Astrocyte (in vitro differentiated cells and primary cell): ENCODE results near the gene LGALS3BP.

Source experiments
- EZH2 ChIP-seq: IDR thresholded peaks from 2 replicates; pipeline ENCODE4 v1.6.1; 2012; ENCODE audit warnings: mild to moderate bottlenecking, low read length, inconsistent platforms; ENCODE audit not compliant: insufficient read depth
- TF ChIP-seq, protein P1 (sequence below): IDR thresholded peaks from 2 replicates; pipeline ENCODE4 v1.5.1; 2011; ENCODE audit warnings: low read depth, mild to moderate bottlenecking, inconsistent platforms, low read length, moderate library complexity; ENCODE audit not compliant: insufficient read depth

GRCh38 chr17:78993241-78993956, 13.7 kb upstream of the LGALS3BP start:
- TF ChIP-seq, protein P1, sequence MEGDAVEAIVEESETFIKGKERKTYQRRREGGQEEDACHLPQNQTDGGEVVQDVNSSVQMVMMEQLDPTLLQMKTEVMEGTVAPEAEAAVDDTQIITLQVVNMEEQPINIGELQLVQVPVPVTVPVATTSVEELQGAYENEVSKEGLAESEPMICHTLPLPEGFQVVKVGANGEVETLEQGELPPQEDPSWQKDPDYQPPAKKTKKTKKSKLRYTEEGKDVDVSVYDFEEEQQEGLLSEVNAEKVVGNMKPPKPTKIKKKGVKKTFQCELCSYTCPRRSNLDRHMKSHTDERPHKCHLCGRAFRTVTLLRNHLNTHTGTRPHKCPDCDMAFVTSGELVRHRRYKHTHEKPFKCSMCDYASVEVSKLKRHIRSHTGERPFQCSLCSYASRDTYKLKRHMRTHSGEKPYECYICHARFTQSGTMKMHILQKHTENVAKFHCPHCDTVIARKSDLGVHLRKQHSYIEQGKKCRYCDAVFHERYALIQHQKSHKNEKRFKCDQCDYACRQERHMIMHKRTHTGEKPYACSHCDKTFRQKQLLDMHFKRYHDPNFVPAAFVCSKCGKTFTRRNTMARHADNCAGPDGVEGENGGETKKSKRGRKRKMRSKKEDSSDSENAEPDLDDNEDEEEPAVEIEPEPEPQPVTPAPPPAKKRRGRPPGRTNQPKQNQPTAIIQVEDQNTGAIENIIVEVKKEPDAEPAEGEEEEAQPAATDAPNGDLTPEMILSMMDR, result peak; percentile 73
- no peak for TF ChIP-seq EZH2
